H7 (cell line): Measurements from ENCODE around the gene KRTAP5-6. TPM values are rescaled to one million over a fixed set of nuclear protein-coding genes. Genes with fewer than 3 reads are reported as not detected.
A peak's percentile ranks its signal among the peaks of the same experiment; 100 is the strongest.

Experiments used
- DNase-seq: peaks from one replicate; pipeline ENCODE4 v3.0.0; 2012
- H3K27me3 ChIP-seq: 2 replicates; pipeline ENCODE4 v1.6.0; 2011; ENCODE audit warnings: mild to moderate bottlenecking, low read length; ENCODE audit not compliant: control insufficient read depth, insufficient read depth
- H3K36me3 ChIP-seq: replicated peaks from 2 replicates; pipeline ENCODE4 v1.5.1; 2011; ENCODE audit warnings: low read length; ENCODE audit not compliant: control insufficient read depth, insufficient read depth
- H3K4me3 ChIP-seq: 2 replicates; pipeline ENCODE4 v1.5.1; 2011; ENCODE audit warnings: low read depth, mild to moderate bottlenecking, control low read depth, low read length, moderate library complexity; ENCODE audit not compliant: insufficient read depth
- total RNA-seq: library from RNA; depleted of rRNA; stranded (reverse); fragments of >200 nt; shearing (Covaris generic); gene quantifications from 2 replicates; pipeline ENCODE4 v1.2.3, GENCODE V29; 2014; rRNA removed

KRTAP5-6 gene
- total RNA-seq, 1 experiment from 2014 or later: not detected

- DNase-seq: peak; percentile 64
- H3K4me3 ChIP-seq: no peak overlapping the region
- H3K36me3 ChIP-seq: no peaks in the 10 kb centered on the region
- peaks cover 27% of the 10 kb centered on the region for H3K27me3 ChIP-seq
Measured at GRCh38 chr11:1746956-1747752, 50.2 kb downstream of the KRTAP5-6 start.

Other genes with a start within 250 kb of the KRTAP5-6 start
- gene MOB2, start 210.4 kb upstream of the KRTAP5-6 start, total RNA-seq: 17.3 and 20.2 TPM in 2 replicates
- 1.7 and 2.7 TPM in 2 replicates for gene DUSP8, start 124.9 kb upstream of the KRTAP5-6 start, total RNA-seq
- not detected in 2 replicates for gene KRTAP5-1, start 111.9 kb upstream of the KRTAP5-6 start, total RNA-seq
- gene KRTAP5-2, start 98.9 kb upstream of the KRTAP5-6 start, total RNA-seq: not detected in 2 replicates
- not detected in 2 replicates for gene KRTAP5-3, start 88.7 kb upstream of the KRTAP5-6 start, total RNA-seq
- gene KRTAP5-4, start 75.1 kb upstream of the KRTAP5-6 start, total RNA-seq: not detected in 2 replicates
- not detected in 2 replicates for gene KRTAP5-5, start 67.4 kb upstream of the KRTAP5-6 start, total RNA-seq
- 0.42 and 0.74 TPM in 2 replicates for gene IFITM10, start 53.4 kb downstream of the KRTAP5-6 start, total RNA-seq
- gene CTSD, start 66.7 kb downstream of the KRTAP5-6 start, total RNA-seq: 177 and 235 TPM in 2 replicates
- gene SYT8, start 137.8 kb downstream of the KRTAP5-6 start, total RNA-seq: not detected in 2 replicates
- not detected in 2 replicates for gene TNNI2, start 141.8 kb downstream of the KRTAP5-6 start, total RNA-seq
- gene LSP1, start 155.9 kb downstream of the KRTAP5-6 start, total RNA-seq: 0.35 and 2.0 TPM in 2 replicates
- not detected in 2 replicates for gene PRR33, start 194.7 kb downstream of the KRTAP5-6 start, total RNA-seq
- gene TNNT3, start 222.5 kb downstream of the KRTAP5-6 start, total RNA-seq: not detected in 2 replicates